SK-N-MC (cell line): ENCODE measurements around the gene NRAP.

Experiments
- EZH2 ChIP-seq: fragments of 200-600 bp; sonication (generic); IDR thresholded peaks from one replicate; pipeline ENCODE4 v1.6.1; 2017; ENCODE audit warnings: antibody characterized with exemption
- FOXP2 ChIP-seq: optimal IDR thresholded peaks from 2 replicates; pipeline ENCODE3; 2011; ENCODE audit warnings: mild to moderate bottlenecking, moderate library complexity; ENCODE audit not compliant: insufficient read depth; ENCODE audit errors: extremely low read length, control extremely low read depth

DNA sequence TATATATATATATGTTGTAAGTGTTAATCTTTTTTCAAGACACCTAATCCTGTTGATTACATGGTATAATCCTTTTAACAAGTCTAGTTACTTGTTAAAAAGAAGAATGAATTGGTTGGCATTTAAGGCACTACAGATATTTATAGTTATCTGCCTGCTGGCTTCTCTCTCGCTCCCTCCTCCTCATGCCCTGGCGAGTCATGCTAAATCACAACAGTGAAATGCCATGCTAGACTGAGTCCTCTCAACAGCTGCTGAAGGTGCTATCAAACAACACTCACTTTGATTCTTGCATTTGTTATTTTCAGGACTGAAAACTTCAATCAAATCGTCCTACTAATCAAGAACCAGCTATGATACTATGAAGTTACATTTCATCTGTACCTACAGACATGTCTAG is 15.4 kb downstream of the NRAP start:
- no peak for TF ChIP-seq EZH2
- TF ChIP-seq FOXP2: no peak
